GM21737 (cell line): ENCODE measurements around the gene KRT2.

Experiments
- ATAC-seq: cut with Tn5 transposase; IDR thresholded peaks from one replicate; pipeline ENCODE4 v1.9.1; 2021; ENCODE audit warnings: mild to moderate bottlenecking, moderate library complexity; ENCODE audit not compliant: unreplicated experiment

The KRT2 gene

GRCh38 chr12:52600475-52600874, 51.5 kb downstream of the KRT2 start:
- no peak for ATAC-seq

- ATAC-seq: no peak
Measured at GRCh38 chr12:52600071-52600470, 51.9 kb downstream of the KRT2 start.

GRCh38 chr12:52598966-52599365, 53.0 kb downstream of the KRT2 start:
- no peak for ATAC-seq
